ENCODE data around the gene EEA1.

EEA1 gene

GRCh38 chr12:92898755-92899154, 30.3 kb downstream of the EEA1 start:
- no peak for FAIRE-seq
- DNase-seq (ENCODE audit: insufficient read length, low spot score): no peak

GRCh38 chr12:92897844-92898243, 31.3 kb downstream of the EEA1 start:
- FAIRE-seq: no peak
- no peak for DNase-seq (ENCODE audit: insufficient read length, low spot score)

- DNase-seq (ENCODE audit: insufficient read length, low spot score) (no peak), FAIRE-seq (no peak)
Measured at GRCh38 chr12:92890601-92891106, 38.4 kb downstream of the EEA1 start.

GRCh38 chr12:92886131-92886530, 43.0 kb downstream of the EEA1 start:
- FAIRE-seq (no peak), DNase-seq (ENCODE audit: insufficient read length, low spot score) (no peak)

- FAIRE-seq: peak; percentile 46
- no peak for DNase-seq (ENCODE audit: insufficient read length, low spot score)
Measured at GRCh38 chr12:92879698-92880322, 49.3 kb downstream of the EEA1 start.

GRCh38 chr12:92877904-92878303, 51.2 kb downstream of the EEA1 start:
- no peak for FAIRE-seq

GRCh38 chr12:92876496-92876895, 52.6 kb downstream of the EEA1 start:
- FAIRE-seq (no peak), DNase-seq (ENCODE audit: insufficient read length, low spot score) (no peak)

More at GRCh38 chr12:92877904-92878303, 51.2 kb downstream of the EEA1 start:
- DNase-seq (ENCODE audit: insufficient read length, low spot score): no peak

GRCh38 chr12:92871116-92871515, 58.0 kb downstream of the EEA1 start:
- no peak for DNase-seq (ENCODE audit: insufficient read length, low spot score)
- FAIRE-seq: no peak

- no peak for FAIRE-seq
- DNase-seq (ENCODE audit: insufficient read length, low spot score): no peak
Measured at GRCh38 chr12:92866418-92866817, 62.7 kb downstream of the EEA1 start.

GRCh38 chr12:92863251-92863650, 65.8 kb downstream of the EEA1 start:
- FAIRE-seq (no peak), DNase-seq (ENCODE audit: insufficient read length, low spot score) (no peak)

- FAIRE-seq (no peak), DNase-seq (ENCODE audit: insufficient read length, low spot score) (no peak)
Measured at GRCh38 chr12:92861381-92861780, 67.7 kb downstream of the EEA1 start.

GRCh38 chr12:92860521-92860920, 68.6 kb downstream of the EEA1 start:
- no peak for FAIRE-seq
- DNase-seq (ENCODE audit: insufficient read length, low spot score): no peak

GRCh38 chr12:92859650-92860386, 69.3 kb downstream of the EEA1 start:
- FAIRE-seq: no peak
- no peak for DNase-seq (ENCODE audit: insufficient read length, low spot score)

- DNase-seq (ENCODE audit: insufficient read length, low spot score): no peak
- no peak for FAIRE-seq
Measured at GRCh38 chr12:92857818-92858217, 71.3 kb downstream of the EEA1 start.

- FAIRE-seq: no peak
- DNase-seq (ENCODE audit: insufficient read length, low spot score): no peak
Measured at GRCh38 chr12:92854344-92854743, 74.8 kb downstream of the EEA1 start.

- FAIRE-seq (no peak), DNase-seq (ENCODE audit: insufficient read length, low spot score) (no peak)
Measured at GRCh38 chr12:92848740-92849139, 80.4 kb downstream of the EEA1 start.

GRCh38 chr12:92847368-92847767, 81.7 kb downstream of the EEA1 start:
- FAIRE-seq: no peak
- no peak for DNase-seq (ENCODE audit: insufficient read length, low spot score)

GRCh38 chr12:92845329-92845728, 83.8 kb downstream of the EEA1 start:
- FAIRE-seq (no peak), DNase-seq (ENCODE audit: insufficient read length, low spot score) (no peak)

GRCh38 chr12:92844151-92844763, 84.8 kb downstream of the EEA1 start:
- no peak for DNase-seq (ENCODE audit: insufficient read length, low spot score)
- FAIRE-seq: no peak

- FAIRE-seq: no peak
- no peak for DNase-seq (ENCODE audit: insufficient read length, low spot score)
Measured at GRCh38 chr12:92829686-92830282, 99.3 kb downstream of the EEA1 start.

- no peak for FAIRE-seq
- DNase-seq (ENCODE audit: insufficient read length, low spot score): no peak
Measured at GRCh38 chr12:92828565-92828964, 100.5 kb downstream of the EEA1 start.
